ENCODE results near the gene PCDHAC2.

The PCDHAC2 gene, protein sequence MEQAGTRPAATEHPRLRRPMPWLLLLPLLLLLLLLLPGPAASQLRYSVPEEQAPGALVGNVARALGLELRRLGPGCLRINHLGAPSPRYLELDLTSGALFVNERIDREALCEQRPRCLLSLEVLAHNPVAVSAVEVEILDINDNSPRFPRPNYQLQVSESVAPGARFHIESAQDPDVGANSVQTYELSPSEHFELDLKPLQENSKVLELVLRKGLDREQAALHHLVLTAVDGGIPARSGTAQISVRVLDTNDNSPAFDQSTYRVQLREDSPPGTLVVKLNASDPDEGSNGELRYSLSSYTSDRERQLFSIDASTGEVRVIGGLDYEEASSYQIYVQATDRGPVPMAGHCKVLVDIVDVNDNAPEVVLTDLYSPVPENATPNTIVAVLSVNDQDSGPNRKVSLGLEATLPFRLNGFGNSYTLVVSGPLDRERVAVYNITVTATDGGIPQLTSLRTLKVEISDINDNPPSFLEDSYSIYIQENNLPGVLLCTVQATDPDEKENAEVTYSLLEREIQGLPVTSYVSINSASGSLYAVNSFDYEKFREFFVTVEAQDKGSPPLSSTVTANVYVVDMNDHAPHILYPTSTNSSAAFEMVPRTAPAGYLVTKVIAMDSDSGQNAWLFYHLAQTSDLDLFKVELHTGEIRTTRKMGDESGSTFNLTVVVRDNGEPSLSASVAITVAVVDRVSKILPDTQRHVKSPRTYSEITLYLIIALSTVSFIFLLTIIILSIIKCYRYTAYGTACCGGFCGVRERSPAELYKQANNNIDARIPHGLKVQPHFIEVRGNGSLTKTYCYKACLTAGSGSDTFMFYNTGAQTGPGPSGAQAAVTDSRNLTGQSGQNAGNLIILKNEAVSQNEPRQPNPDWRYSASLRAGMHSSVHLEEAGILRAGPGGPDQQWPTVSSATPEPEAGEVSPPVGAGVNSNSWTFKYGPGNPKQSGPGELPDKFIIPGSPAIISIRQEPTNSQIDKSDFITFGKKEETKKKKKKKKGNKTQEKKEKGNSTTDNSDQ

DNA sequence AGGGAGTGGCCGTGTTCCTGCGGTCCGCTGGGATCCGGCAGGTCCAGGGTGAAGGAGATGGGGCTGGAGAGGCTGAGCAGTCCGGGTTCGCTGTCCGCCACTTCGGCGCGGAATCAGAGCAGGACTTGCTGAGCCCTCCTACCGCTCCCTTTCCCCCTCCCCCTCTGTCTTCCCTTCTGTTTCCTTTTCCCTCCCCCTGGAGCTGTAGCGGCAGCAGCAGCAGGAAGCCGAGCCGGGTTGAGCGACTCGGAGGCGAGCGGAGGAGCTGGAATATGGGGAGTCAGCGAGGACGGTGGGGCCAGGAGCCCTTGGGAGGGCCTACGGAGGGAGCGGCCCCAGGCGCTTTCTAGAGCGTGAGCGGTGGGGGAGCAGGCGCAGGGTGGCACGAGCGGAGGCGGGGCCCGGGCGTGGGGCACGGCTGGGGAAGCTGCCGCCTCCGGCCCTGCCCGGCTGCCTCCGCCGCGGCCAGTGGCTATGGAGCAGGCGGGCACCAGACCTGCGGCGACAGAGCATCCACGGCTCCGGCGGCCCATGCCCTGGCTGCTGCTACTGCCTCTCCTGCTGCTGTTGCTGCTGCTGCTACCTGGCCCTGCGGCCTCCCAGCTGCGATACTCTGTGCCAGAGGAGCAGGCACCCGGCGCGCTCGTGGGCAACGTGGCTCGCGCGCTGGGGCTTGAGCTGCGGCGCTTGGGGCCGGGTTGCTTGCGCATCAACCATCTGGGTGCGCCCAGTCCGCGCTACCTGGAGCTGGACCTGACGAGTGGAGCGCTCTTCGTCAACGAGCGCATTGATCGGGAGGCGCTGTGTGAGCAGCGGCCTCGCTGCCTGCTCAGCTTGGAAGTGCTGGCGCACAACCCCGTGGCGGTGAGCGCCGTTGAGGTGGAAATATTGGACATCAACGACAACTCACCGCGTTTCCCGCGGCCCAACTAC lies at the start of gene PCDHAC2:
TSS of gene PCDHAC2 (plus strand) at position 184 of the 933 bp plus-strand sequence. CDS start at position 475, 291 bp downstream.
- DNase-seq = no peak

DNA sequence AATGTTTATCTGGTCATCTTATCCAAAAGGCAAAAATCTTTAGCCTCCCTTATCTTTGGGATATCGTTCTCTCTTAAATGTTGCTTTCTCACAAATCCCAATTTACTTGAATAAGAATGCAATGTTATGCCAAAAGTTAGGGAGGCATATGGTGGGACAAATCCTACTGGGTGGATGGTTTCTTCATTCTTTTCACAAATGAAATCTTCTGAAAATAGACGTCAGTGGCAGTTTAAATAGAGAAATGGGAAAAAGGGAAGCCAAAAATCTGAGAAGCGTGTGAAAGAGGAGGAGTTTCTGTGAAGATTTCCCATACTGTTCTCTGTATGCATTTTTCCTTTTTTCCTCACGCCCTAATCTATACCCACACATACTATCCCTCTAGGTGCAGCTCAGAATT lies 42.7 kb upstream of the PCDHAC2 start:
- DNase-seq = no peak

DNA sequence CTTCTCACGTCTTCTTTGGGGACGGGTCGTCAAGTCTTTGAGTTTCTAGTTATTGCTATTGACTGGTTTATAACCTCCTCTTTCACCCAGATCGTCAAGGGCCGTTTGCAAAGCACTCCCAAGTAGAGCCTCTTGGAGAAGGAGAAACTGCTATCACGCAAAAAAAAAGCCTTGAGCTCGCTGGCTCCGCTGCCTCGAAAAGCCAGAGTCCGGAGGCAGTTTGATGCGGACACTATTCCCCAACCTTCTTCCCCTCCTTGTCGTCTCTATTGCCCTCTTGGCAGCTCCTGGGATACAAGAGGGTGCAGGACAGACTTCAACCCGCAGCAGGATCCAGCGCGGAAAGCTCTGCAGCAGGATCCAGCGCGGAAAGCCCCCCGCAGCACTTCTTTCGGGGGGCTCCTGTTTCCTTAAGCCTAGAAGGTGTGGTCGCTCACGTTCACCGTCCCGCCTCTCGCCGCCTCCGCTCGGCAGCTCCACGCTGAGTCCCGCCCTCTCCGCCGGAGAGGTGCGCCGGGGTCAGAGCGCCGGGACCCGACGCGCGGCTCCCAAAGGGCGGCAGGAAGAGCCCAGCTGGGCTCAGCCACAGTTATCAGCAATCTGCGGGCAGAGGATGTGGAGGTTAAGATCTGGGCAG lies 40.4 kb upstream of the PCDHAC2 start, which contains the start of gene PCDHAC1:
TSS of gene PCDHAC1 (plus strand) at position 494 of the 637 bp plus-strand sequence. CDS start 594 bp downstream, outside the sequence.
- DNase-seq = no peak

DNA sequence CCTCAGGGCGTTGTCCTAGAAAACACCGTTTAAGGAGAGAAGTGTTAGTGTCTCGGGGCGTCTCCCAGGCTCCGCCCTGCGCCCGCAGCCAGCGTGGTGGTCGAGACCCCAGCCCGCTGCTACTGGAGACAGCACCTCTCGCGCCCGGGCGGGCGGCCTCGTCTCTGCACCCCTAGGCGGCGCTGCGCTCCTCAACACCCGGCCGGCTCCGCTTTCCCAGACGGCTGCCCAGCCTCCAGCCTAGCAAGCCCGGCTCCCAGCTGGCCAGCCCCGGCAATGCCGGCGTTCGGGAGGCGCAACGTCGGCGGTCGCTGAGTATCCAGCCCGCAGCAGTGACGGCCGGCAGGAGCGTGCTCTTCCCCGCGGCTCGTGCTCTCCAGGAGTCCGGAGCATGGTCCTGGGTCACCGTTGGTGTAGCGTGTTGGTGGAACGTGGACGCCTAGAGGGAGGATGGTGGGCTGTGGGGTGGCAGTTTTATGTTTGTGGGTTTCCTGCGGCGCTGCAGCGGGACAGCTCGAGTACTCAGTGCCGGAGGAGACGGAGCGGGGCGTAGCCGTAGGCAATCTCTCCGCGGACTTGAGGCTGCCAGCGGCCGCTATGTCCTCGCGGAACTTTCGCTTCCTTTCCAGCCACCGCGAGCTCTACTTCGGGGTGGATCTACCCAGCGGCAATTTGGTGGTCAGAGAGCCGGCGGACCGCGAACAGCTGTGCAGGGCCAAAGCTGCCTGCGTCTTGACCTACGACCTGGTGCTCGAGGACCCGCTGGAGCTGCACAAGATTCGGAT lies 39.6 kb upstream of the PCDHAC2 start:
- no peak for DNase-seq

DNA sequence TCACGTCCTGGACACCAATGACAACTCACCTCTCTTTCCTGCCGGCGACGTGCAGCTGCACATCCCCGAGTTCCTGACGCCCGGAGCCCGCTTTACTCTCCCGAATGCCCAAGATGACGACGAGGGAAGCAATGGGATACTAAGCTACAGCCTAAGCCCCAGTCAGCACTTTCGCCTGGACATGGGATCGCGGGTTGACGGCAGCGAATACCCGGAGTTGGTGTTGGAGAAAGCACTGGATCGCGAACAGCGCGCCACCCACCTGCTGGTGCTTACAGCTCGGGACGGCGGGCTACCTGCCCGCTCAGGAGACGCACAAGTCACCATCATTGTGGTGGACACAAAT lies 39.1 kb upstream of the PCDHAC2 start:
- no peak for DNase-seq

DNA sequence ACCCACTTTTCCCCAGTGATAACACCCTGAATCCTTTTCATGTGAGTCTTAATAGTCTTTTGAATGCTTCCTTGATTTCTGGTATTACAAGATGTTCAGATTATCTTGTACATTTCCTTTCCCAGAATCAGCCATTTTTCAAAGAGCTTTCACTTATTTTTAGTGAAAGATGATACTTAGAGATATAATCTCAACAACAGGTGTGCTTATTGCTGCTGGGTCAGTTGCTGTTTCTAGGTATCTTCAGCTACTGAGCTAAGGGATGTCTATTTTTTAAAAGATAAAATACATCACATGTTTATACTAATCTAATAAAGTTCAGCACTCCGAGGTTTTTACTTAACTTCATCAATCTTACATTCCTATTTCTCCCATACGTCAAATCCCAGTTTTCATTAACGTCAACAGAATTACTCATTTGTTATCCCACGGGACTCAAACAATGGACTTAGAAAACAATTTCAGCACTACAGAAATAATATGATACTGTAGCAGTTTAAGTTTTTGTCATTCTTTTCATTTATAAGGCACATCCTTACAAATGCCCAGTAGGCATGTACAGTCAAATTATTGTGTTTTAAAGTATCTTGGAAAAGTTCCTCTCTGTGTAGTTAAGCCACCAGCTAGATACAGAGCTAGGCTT lies 31.2 kb upstream of the PCDHAC2 start:
- no peak for DNase-seq

DNA sequence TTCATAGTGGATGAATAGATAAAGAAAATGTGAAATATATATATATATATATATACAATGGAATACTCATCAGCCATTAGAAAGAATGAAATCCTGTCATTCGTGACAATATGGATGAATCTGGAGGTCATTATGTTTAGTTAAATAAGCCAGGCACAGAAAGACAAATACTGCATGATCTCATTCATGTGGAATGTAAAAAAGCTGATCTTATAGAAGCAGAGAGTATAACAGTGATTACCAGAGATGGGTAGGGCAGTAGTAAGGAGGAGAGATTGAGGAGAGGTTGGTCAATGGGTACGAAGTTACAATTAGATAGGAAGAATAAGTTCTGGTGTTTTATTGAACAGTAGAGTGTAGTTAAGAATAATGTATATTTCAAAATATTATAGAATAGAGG lies 19.7 kb upstream of the PCDHAC2 start:
- no peak for DNase-seq

DNA sequence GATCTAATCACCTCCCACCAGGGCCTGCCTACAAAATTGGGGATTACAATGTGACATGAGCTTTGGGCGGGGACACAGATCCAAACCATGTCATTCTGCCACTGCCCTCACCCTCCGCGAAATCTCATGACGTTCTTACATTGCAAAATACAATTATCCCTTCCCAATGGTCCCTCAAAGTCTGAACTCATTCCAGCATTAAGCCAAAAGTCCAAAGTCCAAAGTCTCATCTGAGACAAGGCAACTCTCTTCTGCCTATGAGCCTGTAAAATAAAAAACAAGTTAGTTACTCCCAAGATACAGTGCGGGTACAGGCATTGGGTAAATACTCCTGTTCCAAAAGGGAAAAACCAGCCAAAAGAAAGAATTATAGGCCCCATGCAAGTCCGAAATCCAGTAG lies 14.6 kb upstream of the PCDHAC2 start:
- no peak for DNase-seq

DNA sequence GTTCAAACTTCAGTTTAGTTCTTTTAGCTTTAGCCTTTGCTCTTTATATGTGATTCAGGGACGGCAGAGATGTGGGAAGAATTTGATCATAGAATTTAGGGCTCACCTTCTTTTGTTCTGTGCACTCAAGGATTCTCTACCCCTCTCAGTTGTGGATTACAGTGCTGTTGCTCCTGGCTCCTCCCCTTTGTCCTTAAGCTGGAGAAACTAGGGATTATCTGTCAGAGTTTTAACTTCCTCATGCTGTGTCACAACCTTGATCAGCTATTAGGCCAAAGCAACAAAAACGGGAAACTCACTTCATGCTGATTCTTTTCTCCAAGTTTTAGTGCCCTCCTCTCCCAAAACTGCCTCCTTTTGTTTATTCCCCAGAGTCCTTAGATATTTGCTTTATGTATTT lies 13.0 kb upstream of the PCDHAC2 start:
- no peak for DNase-seq

DNA sequence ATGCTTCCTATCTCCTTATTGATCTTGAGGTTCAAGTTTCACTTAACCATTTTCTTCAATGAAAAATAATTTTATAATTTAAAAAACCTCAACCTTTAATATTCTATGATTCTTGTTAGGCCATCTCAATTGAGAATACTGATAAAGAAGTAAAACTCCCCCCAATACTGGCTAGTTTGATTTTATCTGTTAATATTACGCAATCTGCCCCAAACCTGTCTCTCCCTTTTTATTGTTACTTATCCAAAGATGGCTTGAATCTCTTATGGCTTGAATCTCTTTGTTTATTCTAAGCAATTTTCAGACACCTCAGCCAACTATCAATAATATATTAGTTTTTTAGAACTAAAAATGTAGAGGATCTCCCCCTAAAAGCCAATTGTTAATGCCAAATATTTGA lies 4.1 kb upstream of the PCDHAC2 start:
- no peak for DNase-seq

DNA sequence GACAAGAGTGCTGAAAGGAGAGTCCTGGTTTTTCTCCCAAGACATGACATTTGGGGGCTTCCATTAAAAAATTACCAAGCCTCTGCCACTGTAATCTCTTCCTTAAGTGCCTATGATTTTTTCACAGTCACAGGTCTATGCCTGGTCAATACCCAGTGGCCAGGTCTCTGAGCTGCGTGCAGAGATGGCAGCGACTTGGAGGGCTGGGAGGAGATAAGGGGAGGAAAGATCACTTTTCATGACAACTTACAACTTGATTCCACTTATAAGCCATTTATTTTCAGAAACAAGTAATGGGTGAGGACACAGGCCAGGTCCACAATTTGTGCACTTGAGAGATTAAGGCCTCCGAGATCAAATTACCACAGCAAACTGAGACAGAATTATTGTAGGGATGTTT lies 1.9 kb upstream of the PCDHAC2 start:
- no peak for DNase-seq

DNA sequence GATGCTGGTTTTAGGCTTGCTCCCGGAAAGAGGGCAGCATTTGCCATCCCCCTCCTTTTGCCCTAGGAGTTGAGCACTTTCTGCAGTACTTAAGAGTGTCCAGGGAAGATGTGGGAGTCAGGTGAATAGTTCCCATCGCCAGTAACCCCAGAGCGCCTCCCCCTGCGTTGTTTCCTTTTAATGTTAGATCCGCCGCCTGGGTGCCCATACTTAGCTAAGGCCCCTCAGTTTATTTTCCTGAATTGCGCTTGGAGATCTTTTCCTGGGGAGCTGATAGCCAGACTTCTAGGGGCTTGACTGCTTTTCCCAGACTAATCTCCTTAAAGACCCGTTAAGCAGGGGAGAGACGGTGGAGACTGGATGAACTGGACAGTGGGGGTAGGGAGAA lies 377 bp upstream of the PCDHAC2 start:
- DNase-seq = no peak

DNA sequence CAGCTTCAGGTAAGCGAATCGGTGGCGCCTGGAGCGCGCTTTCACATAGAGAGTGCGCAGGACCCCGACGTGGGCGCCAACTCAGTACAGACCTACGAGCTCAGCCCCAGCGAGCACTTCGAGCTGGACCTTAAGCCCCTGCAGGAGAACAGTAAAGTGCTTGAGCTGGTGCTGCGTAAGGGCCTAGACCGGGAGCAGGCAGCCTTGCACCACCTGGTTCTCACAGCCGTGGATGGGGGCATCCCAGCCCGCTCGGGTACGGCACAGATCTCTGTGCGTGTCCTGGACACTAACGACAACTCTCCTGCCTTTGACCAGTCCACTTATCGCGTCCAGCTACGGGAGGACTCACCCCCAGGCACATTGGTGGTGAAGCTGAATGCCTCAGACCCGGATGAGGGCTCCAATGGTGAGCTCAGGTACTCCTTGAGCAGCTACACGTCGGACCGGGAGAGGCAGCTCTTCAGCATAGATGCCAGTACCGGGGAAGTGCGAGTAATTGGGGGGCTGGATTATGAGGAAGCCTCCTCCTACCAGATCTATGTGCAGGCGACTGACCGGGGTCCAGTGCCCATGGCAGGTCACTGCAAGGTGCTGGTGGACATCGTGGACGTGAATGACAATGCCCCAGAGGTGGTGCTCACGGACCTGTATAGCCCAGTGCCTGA lies 1.1 kb downstream of the PCDHAC2 start:
- no peak for DNase-seq

DNA sequence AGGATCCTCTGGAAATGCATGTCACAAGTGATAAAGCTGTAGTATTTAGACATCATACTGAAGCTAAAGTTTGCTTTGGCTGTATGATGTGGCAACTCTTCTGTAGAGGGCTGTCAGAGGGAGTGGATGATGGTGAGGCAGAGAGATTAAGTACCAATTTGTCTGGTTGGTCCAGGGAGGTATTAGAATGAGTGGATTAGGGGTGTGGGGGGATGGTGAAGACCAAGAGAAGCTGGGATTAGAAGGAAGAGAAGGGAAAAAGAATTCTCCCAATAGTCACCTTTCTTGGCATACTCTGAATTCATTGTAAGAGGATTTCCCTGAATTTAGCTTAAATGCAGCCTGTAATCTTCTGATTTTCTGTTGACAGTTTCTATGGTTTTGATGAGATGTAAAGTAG lies 3.6 kb downstream of the PCDHAC2 start:
- DNase-seq = no peak

DNA sequence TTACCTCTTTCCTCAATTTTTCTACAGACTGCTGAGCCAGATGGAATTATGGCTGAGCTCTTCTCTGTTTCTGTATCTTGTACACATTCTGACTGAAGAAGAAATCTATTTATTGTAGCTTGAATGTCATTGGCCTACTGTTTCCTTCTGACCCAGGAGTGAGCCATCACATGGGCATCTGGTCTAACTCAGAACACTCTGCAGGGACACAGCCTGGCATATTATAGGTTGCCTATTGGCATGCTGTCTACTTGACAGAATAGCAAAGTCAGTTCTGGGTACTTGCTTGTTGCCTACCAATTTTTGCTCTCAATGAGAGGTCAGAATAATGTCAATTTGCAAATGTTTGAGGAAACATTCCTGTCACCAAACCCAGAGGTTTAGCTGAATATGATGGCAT lies 7.3 kb downstream of the PCDHAC2 start:
- no peak for DNase-seq

DNA sequence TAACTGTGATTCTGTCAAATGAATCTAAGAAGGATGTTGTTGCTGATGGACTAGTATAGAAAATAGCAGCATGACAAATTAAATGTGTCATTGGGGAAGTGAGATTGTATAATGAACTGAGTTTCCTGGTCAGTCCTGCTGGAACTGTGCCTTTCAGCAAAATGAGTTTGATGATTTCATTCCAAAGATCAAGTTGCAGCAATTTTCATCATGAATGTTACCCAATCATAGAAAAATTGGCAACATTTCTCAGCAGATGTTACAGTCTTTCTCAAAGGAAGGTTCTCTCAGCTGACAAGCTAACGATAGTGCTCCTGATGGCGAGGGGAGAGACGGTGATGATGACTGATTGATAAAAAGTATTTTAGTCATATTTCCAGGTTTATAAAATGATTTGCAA lies 10.7 kb downstream of the PCDHAC2 start:
- no peak for DNase-seq

DNA sequence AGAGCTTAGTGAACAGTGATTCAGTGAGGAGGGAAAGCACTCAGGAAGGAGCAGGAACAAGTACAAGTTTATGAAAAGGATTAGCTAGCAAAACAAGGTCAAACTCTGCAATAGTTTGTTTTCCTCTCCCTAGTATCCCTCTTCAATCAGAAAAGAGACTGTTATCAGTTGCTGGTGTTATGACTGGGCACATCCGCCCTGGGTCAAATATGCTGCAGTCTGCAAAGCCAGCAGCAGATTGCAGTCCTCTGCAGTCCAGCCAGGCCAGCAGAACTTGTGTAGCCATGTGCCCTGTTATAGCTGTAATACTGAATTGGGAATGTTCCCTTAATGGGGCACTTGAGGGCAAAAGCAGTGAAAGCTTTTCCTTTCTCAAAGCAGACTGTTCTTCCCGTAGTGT lies 12.0 kb downstream of the PCDHAC2 start:
- DNase-seq = no peak

DNA sequence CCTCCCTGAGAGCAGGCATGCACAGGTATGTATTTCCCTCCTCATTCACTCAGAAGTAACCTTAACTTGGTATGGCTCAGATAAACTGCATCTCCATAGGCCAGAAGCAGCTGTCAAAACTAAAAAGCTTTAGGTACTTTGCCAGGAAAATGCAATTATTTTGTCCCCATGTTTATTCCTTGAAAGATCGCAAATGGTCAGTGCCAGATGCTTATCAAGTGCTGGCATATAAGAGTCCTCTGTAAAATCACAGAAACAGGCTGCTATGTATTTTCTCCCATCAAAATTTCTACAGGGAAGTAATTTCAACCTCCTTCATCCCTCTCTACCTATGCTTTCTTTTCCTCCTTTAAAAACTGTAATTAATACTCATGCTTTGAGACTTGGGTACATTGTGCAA lies 12.7 kb downstream of the PCDHAC2 start:
- no peak for DNase-seq

DNA sequence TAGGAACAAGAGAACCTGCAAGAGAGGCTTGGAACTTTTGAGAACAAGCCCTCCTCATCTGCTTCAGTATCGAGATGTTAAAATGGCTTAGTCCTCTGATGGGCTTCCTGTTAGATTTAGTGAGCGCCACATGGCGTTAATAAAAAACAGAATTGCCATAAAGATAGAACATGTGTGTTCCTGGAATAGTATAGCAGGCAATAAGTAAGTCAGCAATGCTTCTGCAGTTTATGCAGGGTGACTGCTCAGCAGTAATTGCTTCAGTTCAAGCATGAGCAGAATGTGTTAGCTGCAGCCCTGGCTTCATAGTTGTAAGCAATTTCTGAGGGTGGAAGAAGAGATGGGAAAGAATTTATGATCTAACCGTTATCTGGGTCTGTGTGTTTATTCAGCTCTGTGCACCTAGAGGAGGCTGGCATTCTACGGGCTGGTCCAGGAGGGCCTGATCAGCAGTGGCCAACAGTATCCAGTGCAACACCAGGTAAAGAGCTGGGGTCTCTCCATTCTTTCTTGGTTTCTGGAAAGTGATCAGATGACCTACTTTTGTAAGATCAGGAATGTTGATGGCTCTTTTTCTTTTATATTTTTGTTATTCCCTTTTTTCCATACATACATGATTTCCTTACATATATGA lies 15.9 kb downstream of the PCDHAC2 start:
- DNase-seq = no peak

DNA sequence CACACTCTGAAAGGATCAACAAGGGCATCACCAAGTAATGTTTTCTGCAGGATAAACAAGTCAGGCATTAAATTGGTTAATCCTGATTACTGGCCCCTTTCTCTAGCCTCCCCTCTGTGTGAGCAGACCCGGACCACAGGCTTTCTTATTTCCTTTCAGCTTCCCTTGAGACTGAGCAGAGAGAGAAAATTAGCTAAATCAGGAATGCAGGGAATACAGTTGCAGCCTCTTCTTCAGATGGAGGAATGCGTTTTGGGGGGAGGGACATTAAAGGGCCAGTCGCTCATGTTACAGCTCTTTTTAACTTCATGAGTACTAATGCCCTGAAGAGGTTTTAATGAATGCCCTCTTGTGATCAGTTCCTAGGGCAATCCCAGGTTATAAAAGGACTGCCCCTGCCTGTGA lies 19.8 kb downstream of the PCDHAC2 start:
- DNase-seq = no peak
